Liver (tissue), 9 donors: ENCODE results near the gene SLC9B2. TPM values are rescaled to one million over a fixed set of nuclear protein-coding genes. Genes with fewer than 3 reads are reported as not detected.

Experiments
- DNase-seq: peaks from one replicate; pipeline ENCODE4 v3.0.0-alpha.2; 2017; ENCODE audit warnings: low spot score
- H3K27ac ChIP-seq, 2 donors: one replicate each; pipeline ENCODE4 v1.7.0; 2013; ENCODE audit warnings: inconsistent platforms in 2 of 2, low read length in 2 of 2, control low read depth in 1 of 2, low read depth in 1 of 2, mild to moderate bottlenecking in 1 of 2
- H3K27me3 ChIP-seq, 4 donors: one replicate each; pipeline versions ENCODE4 v1.6.1 to v1.7.0; 2013; ENCODE audit warnings: low read length in 3 of 4, inconsistent platforms in 1 of 4, mild to moderate bottlenecking in 1 of 4, moderate library complexity in 1 of 4; ENCODE audit not compliant: control insufficient read depth in 4 of 4, insufficient read depth in 4 of 4
- H3K36me3 ChIP-seq, 4 donors: one replicate each; pipeline versions ENCODE4 v1.6.1 to v1.7.0; 2013; ENCODE audit warnings: low read length in 3 of 4, mild to moderate bottlenecking in 3 of 4, low read depth in 1 of 4, moderate library complexity in 1 of 4; ENCODE audit not compliant: control insufficient read depth in 4 of 4, insufficient read depth in 3 of 4
- H3K4me1 ChIP-seq, 4 donors: one replicate each; pipeline versions ENCODE4 v1.6.1 to v1.7.0; 2013; ENCODE audit warnings: low read length in 3 of 4, mild to moderate bottlenecking in 3 of 4, moderate library complexity in 1 of 4; ENCODE audit not compliant: control insufficient read depth in 4 of 4, insufficient read depth in 4 of 4
- H3K4me3 ChIP-seq, 3 donors: one replicate each; pipeline versions ENCODE4 v1.6.1 to v1.7.0; 2013; ENCODE audit warnings: low read length in 3 of 3, control low read depth in 1 of 3, low read depth in 1 of 3, mild to moderate bottlenecking in 1 of 3
- H3K9ac ChIP-seq, 2 donors: one replicate each; pipeline ENCODE4 v1.7.0; 2013; ENCODE audit warnings: low read length in 2 of 2, mild to moderate bottlenecking in 2 of 2, moderate library complexity in 2 of 2, control low read depth in 1 of 2, low read depth in 1 of 2
- H3K9me3 ChIP-seq, 4 donors: one replicate each; pipeline versions ENCODE4 v1.6.1 to v1.7.0; 2013; ENCODE audit warnings: low read length in 3 of 4; ENCODE audit not compliant: control insufficient read depth in 4 of 4
- EGR1 ChIP-seq, 2 donors: IDR thresholded peaks; 2 replicates each; pipeline ENCODE4 v1.6.1; 2016 to 2018; ENCODE audit warnings: antibody characterized with exemption in 2 of 2, low read depth in 2 of 2
- FOXA1 ChIP-seq: IDR thresholded peaks from 2 replicates; pipeline ENCODE4 v1.6.1; 2016; ENCODE audit warnings: antibody characterized with exemption
- FOXA2 ChIP-seq: IDR thresholded peaks from 2 replicates; pipeline ENCODE4 v1.6.1; 2016; ENCODE audit warnings: antibody characterized with exemption
- GABPA ChIP-seq, 2 donors: IDR thresholded peaks in 1 of 2; conservative IDR thresholded peaks in 1 of 2; 2 replicates each; pipeline ENCODE4 v1.6.1; 2016; ENCODE audit warnings: antibody characterized with exemption in 2 of 2, mild to moderate bottlenecking in 1 of 2, moderate library complexity in 1 of 2
- HNF4A ChIP-seq, 2 donors: conservative IDR thresholded peaks; 2 replicates each; pipeline ENCODE4 v1.6.1; 2016; ENCODE audit warnings: antibody characterized with exemption in 2 of 2, mild to moderate bottlenecking in 2 of 2
- HNF4G ChIP-seq: IDR thresholded peaks from 2 replicates; pipeline ENCODE4 v1.6.1; 2016; ENCODE audit warnings: antibody characterized with exemption
- JUND ChIP-seq, 2 donors: IDR thresholded peaks; 2 replicates each; pipeline ENCODE4 v1.6.1; 2016; ENCODE audit warnings: antibody characterized with exemption in 2 of 2
- NR2F2 ChIP-seq: IDR thresholded peaks from 2 replicates; pipeline ENCODE4 v1.6.1; 2016; ENCODE audit warnings: antibody characterized with exemption
- RAD21 ChIP-seq, 2 donors: IDR thresholded peaks; 2 replicates each; pipeline ENCODE4 v1.6.1; 2016; ENCODE audit warnings: antibody characterized with exemption in 2 of 2, mild to moderate bottlenecking in 2 of 2
- RXRA ChIP-seq, 2 donors: IDR thresholded peaks; 2 replicates each; pipeline ENCODE4 v1.6.1; 2017 to 2018; ENCODE audit warnings: antibody characterized with exemption in 2 of 2, mild to moderate bottlenecking in 1 of 2
- SP1 ChIP-seq: IDR thresholded peaks from 2 replicates; pipeline ENCODE4 v1.6.1; 2018; ENCODE audit warnings: antibody characterized with exemption, mild to moderate bottlenecking
- TAF1 ChIP-seq: conservative IDR thresholded peaks from 2 replicates; pipeline ENCODE4 v1.6.1; 2016; ENCODE audit warnings: antibody characterized with exemption, mild to moderate bottlenecking
- YY1 ChIP-seq: IDR thresholded peaks from 2 replicates; pipeline ENCODE4 v1.6.1; 2016; ENCODE audit warnings: antibody characterized with exemption, mild to moderate bottlenecking
- WGBS: extraction: QIAGEN DNeasy Blood & Tissue Kit; methylation state at CpG from one replicate; pipeline ENCODE4 v1.1.7; 2013; 5-methylcytosine and 5-hydroxymethylcytosine counted together
- polyA plus RNA-seq, 2 donors: library from polyadenylated mRNA; stranded (reverse) in 1 of 2; unstranded in 1 of 2; fragments of 200-250 nt in 1 of 2; fragments of >200 nt in 1 of 2; fragmentation: Nextera tagmentation in 1 of 2; extraction: Ambion mirVana in 1 of 2; gene quantifications; one replicate each; pipeline versions ENCODE4 v1.2.1 to v1.2.3, GENCODE V29; 2013 to 2015
- total RNA-seq, 2 donors: library from RNA; depleted of rRNA; stranded (reverse); fragments of >200 nt; gene quantifications; one replicate each; pipeline ENCODE4 v1.2.3, GENCODE V29; 2014
- TF ChIP-seq, protein P1 (sequence below): fragments of 150-350 bp; IDR thresholded peaks from 2 replicates; pipeline ENCODE4 v1.5.1; 2017; ENCODE audit warnings: improper control_type of control experiment, low read depth, low read length; ENCODE audit not compliant: missing input control
- TF ChIP-seq, protein P2 (sequence below): IDR thresholded peaks from 2 replicates; pipeline ENCODE4 v1.6.1; 2016; ENCODE audit warnings: antibody characterized with exemption
- TF ChIP-seq, protein P3 (sequence below): IDR thresholded peaks from 2 replicates; pipeline ENCODE4 v1.6.1; 2016; ENCODE audit warnings: antibody characterized with exemption
- TF ChIP-seq, protein P4 (sequence below): IDR thresholded peaks from 2 replicates; pipeline ENCODE4 v1.6.1; 2016; ENCODE audit warnings: antibody characterized with exemption
- TF ChIP-seq, protein P5 (sequence below): IDR thresholded peaks from 2 replicates; pipeline ENCODE4 v1.6.1; 2016; ENCODE audit warnings: antibody characterized with exemption, mild to moderate bottlenecking
- donor health status: healthy.
- donor health status: healthy.
- donor health status: healthy.
- donor health status: healthy.
- donor health status: healthy.

The SLC9B2 gene
- total and polyA plus RNA-seq, 4 donors: 23.7 to 47.0 (median 34.5) TPM

DNA sequence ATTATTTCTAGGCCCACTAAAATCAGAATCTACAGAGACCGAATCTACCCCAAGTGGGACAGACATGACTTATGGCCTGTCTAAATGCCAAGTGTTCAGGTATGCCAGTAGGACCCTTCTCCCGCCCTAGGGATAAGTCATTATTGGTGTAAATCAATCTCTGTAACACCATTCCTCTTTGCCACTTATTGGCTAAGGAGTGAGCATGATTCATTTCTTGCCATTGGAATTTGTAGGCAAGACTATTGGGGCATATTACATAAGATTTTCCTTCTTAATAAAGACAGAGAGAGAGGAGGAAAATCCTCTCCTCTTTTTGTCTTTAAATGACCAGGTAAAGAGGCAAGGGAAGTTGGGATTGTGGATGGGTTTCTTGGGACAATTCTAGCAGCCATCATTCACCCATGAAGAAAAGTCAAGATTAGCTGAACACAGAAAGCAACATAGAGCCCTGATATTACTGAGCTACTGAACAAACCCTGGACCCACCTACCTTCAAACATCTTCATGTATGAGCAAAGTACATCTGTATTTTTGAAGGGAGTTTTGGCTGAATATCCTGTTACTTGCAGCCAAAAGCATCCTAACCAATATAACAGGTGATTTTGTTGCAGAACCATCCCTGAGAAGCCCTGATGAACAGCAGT lies 2.6 kb downstream of the SLC9B2 start (continued):
- TF ChIP-seq, protein P1, sequence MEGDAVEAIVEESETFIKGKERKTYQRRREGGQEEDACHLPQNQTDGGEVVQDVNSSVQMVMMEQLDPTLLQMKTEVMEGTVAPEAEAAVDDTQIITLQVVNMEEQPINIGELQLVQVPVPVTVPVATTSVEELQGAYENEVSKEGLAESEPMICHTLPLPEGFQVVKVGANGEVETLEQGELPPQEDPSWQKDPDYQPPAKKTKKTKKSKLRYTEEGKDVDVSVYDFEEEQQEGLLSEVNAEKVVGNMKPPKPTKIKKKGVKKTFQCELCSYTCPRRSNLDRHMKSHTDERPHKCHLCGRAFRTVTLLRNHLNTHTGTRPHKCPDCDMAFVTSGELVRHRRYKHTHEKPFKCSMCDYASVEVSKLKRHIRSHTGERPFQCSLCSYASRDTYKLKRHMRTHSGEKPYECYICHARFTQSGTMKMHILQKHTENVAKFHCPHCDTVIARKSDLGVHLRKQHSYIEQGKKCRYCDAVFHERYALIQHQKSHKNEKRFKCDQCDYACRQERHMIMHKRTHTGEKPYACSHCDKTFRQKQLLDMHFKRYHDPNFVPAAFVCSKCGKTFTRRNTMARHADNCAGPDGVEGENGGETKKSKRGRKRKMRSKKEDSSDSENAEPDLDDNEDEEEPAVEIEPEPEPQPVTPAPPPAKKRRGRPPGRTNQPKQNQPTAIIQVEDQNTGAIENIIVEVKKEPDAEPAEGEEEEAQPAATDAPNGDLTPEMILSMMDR: no peak
- no peak for TF ChIP-seq TAF1

DNA sequence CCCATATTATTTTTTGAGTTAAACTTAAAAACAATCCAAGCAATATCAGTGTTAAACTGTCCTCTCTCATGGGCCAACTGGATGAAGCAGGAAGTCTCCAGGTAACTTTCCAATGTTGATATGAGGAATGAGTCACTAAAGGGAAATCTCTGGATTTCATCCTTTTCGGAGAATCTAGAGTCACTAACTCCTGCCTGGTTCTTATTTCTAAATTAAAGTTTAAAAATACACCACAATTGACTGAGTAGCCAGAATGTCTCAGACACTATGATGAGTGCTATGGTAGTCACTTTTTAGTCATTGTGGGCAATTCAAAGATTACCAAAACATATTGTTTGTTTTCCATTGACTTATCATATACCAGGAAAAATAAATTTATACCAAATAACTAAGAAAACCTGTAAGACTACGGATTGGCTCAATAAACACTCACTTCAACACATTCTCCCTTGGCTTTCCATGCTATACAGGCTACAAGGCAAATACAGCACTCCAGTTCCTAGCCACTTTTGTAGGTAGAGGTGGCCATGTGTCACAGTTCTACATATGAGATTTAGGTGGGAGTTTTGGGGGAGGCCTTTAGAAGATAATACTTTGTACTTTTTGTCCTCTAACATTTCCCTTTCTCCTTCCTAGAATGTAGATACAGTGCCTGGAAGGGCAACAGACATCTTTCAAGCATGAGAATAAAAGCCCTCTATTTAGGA lies 8.6 kb downstream of the SLC9B2 start:
- Histone ChIP-seq H3K36me3 (peaks cover 0 to 7% (median 3%) of the 10 kb centered on the region in 4 donors), H3K9me3 (no peaks in the 10 kb centered on the region), H3K27ac (peak overlapping the region; percentile 1 to 32), H3K4me3 (no peak overlapping the region), H3K9ac (no peak overlapping the region), H3K4me1 (peaks cover 0 to 3% (median 0%) of the 10 kb centered on the region in 4 donors), H3K27me3 (no peaks in the 10 kb centered on the region)
- 91% methylated on average over 2 of the region's 2 CpGs for WGBS
- no peak for DNase-seq
- peak in 1 of 2 donors; percentile 11 for TF ChIP-seq JUND (IDR thresholded peaks at IDR 0.05)
- no peak for TF ChIP-seq GABPA (IDR thresholded peaks at IDR 0.05 in 1 of 2, conservative IDR thresholded peaks at IDR 0.05 in 1 of 2)

DNA sequence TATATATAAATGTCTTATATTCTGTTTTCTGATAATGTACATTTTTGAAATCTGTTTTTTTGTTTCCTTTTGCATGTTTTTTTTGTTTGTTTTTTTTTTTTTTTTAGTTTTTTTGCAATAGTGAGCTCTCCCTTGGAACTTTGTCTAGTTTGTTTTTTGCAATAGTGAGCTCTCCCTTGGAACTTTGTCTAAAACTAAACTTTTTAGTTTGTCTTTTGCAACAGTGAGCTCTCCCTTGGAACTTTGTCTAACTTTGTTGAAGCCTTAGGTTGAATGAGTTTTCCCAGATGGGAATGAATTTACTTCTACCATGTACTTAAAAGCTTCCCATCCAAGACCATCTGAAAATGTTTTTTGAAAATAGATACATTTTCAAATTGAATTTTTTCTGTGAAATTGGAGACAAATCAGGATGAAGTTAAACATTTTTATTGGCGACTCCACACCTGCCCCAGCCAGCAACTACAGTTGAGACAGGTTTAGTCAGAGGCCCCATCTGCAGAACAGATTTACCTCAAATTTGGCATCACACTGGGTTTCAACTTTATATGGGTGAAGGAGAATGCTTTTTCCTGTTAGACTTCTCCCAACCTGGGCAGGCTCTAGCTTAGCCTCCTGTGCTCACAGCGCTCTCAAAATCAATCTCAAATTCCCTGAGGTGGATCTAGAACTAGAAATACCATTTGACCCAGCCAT lies 16.0 kb downstream of the SLC9B2 start:
- 56% methylated on average over 2 of the region's 2 CpGs for WGBS
- Histone ChIP-seq H3K36me3 (no peaks in the 10 kb centered on the region), H3K27me3 (no peaks in the 10 kb centered on the region), H3K4me3 (no peak overlapping the region), H3K9me3 (no peaks in the 10 kb centered on the region), H3K27ac (peak overlapping the region; percentile 75 to 87), H3K9ac (peak overlapping the region in 1 of 2 donors; percentile 53), H3K4me1 (peaks cover 0 to 15% (median 8%) of the 10 kb centered on the region in 4 donors)
- TF ChIP-seq HNF4A (conservative IDR thresholded peaks at IDR 0.05): peak; percentile 64 to 73
- no peak for TF ChIP-seq HNF4G
- TF ChIP-seq YY1: peak; percentile 43
- TF ChIP-seq, protein P2, sequence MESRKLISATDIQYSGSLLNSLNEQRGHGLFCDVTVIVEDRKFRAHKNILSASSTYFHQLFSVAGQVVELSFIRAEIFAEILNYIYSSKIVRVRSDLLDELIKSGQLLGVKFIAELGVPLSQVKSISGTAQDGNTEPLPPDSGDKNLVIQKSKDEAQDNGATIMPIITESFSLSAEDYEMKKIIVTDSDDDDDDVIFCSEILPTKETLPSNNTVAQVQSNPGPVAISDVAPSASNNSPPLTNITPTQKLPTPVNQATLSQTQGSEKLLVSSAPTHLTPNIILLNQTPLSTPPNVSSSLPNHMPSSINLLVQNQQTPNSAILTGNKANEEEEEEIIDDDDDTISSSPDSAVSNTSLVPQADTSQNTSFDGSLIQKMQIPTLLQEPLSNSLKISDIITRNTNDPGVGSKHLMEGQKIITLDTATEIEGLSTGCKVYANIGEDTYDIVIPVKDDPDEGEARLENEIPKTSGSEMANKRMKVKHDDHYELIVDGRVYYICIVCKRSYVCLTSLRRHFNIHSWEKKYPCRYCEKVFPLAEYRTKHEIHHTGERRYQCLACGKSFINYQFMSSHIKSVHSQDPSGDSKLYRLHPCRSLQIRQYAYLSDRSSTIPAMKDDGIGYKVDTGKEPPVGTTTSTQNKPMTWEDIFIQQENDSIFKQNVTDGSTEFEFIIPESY: peak; percentile 14
- TF ChIP-seq JUND (IDR thresholded peaks at IDR 0.05): no peak
- TF ChIP-seq, protein P1: no peak
- peak; percentile 38 to 47 for TF ChIP-seq RXRA (IDR thresholded peaks at IDR 0.05)
- TF ChIP-seq, protein P3, sequence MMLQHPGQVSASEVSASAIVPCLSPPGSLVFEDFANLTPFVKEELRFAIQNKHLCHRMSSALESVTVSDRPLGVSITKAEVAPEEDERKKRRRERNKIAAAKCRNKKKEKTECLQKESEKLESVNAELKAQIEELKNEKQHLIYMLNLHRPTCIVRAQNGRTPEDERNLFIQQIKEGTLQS: no peak
- TF ChIP-seq FOXA2: no peak
- TF ChIP-seq RAD21 (IDR thresholded peaks at IDR 0.05): no peak
- peak; percentile 34 for TF ChIP-seq SP1
- TF ChIP-seq FOXA1: no peak
- no peak for TF ChIP-seq NR2F2
- no peak for TF ChIP-seq GABPA (IDR thresholded peaks at IDR 0.05 in 1 of 2, conservative IDR thresholded peaks at IDR 0.05 in 1 of 2)
- no peak for TF ChIP-seq TAF1
- no peak for TF ChIP-seq EGR1 (IDR thresholded peaks at IDR 0.05; ENCODE audit: low read depth in 2 of 2)
- TF ChIP-seq, protein P4, sequence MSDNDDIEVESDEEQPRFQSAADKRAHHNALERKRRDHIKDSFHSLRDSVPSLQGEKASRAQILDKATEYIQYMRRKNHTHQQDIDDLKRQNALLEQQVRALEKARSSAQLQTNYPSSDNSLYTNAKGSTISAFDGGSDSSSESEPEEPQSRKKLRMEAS: no peak
- TF ChIP-seq, protein P5, sequence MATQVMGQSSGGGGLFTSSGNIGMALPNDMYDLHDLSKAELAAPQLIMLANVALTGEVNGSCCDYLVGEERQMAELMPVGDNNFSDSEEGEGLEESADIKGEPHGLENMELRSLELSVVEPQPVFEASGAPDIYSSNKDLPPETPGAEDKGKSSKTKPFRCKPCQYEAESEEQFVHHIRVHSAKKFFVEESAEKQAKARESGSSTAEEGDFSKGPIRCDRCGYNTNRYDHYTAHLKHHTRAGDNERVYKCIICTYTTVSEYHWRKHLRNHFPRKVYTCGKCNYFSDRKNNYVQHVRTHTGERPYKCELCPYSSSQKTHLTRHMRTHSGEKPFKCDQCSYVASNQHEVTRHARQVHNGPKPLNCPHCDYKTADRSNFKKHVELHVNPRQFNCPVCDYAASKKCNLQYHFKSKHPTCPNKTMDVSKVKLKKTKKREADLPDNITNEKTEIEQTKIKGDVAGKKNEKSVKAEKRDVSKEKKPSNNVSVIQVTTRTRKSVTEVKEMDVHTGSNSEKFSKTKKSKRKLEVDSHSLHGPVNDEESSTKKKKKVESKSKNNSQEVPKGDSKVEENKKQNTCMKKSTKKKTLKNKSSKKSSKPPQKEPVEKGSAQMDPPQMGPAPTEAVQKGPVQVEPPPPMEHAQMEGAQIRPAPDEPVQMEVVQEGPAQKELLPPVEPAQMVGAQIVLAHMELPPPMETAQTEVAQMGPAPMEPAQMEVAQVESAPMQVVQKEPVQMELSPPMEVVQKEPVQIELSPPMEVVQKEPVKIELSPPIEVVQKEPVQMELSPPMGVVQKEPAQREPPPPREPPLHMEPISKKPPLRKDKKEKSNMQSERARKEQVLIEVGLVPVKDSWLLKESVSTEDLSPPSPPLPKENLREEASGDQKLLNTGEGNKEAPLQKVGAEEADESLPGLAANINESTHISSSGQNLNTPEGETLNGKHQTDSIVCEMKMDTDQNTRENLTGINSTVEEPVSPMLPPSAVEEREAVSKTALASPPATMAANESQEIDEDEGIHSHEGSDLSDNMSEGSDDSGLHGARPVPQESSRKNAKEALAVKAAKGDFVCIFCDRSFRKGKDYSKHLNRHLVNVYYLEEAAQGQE: peak; percentile 29
- DNase-seq: no peak
